ENCODE results near the gene SLC39A6.
"Not testable (repeated sequence)": the region's sequence is repeated elsewhere in the genome, so short reads cannot be mapped to it uniquely, and the experiment has no call there.

SLC39A6 gene

DNA sequence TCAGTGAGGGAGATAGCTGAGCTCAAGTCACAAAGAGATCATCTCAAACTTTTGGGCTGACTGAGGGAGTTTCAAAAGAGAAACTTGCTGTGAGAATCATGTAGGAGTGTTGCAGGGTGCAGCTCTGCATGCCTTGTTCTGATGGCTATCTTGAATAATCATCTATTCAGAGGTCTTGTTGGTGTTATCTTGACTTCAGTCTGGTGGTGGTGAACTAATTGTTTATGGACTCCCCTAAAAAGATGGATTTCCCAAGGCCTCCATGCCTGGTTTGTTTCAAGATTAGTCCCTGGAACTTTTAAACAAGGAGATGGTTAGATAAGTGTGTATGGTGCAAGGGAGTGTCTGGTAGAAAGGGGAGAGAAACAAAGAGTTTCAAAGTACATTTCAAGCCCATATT, 29.8 kb downstream of the SLC39A6 start:
- DNase-seq (ENCODE audit: low read depth in 2 of 2), result no peak

DNA sequence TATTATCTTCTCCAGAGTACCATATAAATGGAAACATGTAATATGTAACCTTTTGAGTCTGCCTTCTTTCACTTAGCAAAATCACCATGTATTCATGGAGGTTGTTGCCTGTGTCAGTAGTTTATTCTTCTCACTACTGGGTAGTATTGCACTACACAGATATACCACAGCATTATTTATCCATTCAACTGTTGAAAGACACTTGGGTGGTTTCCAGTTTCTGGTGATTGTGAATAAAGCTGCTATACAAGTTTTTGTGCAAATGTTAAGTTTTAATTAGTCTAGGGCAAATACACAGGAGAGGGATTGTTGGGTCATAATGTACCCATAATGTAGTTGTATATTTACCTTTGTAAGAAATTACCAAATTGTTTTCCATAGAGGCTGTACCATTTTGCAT, 32.2 kb downstream of the SLC39A6 start:
- DNase-seq (ENCODE audit: low read depth in 2 of 2), result no peak

DNA sequence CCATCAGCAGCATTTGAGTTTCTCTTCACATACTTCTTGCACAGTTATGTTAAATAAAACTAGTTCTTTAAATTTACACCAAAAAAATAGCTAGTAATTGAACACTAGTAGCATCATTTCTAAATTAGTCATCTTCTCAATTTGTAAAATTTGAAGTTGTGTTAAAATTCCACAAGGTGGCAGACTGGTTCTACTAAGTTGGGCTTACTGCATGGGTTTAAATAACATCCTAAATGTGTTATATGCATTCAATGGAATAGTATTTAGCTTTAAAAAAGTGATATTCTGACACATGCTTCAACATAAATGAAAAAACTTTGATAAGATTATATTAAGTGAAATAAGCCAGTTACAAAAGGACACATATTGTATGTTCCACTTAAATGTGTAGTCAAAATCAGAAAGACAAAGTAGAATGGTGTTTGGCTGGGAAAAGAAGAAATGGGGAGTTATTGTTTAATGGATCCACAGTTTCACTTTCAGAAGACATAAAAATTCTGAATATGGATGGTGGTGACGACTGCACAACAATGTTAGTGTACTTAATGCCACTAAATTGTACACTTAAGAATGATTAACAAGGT, 33.1 kb downstream of the SLC39A6 start:
- no peak for DNase-seq (ENCODE audit: low read depth in 2 of 2)

DNA sequence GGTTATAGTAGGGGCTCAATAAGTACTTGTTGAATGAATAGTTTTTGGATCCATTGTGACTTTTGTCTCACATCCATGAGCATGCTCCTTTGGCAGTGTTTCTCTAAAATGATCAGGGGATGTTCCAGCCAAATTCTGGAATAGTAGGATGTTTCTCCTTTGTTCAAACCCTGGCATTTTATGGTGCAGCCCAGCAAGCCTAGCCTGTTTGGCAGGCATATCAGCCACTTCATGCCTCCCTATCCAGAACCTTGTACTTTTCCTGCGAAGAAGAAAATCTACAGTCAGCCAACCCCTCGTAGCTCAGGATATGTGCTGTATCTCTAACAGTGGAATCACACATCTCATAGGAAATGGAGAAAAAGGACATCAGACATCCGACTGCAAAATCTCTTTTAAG, 34.7 kb downstream of the SLC39A6 start:
- no peak for DNase-seq (ENCODE audit: low read depth in 2 of 2)

DNA sequence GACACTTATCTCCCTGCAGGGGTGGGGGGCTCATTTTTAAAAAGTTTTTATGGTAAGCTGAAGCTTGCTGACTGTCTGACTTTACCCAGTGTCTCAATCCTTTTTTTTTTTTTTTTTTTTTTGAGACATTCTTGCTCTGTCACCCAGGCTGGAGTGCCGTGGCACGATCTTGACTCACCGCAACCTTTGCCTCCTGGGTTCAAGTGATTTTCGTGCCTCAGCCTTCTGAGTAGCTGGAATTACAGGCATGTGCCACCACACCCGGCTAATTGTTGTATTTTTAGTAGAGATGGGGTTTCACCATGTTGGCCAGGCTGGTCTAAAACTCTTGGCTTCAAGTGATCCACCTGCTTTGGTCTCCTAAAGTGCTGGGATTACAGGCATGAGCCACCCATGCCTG, 37.0 kb downstream of the SLC39A6 start:
- not testable (repeated sequence) for DNase-seq (ENCODE audit: low read depth in 2 of 2)

DNA sequence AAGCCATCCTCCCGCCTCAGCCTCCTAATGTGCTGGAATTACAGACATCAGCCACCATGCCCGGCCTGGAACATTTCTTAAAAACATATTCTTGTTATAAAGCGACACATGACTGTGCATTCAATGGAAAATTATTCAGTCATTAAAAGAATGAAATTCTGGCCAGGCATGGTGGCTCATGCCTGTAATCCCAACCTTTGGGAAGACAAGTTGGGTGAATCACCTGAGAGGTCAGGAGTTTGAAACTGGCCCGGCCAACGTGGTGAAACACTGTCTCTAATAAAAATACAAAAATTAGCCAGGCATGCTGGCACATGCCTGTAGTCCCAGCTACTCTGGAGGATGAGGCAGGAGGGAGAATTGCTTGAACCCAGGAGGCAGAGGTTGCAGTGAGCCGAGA, 40.1 kb downstream of the SLC39A6 start:
- no peak for DNase-seq (ENCODE audit: low read depth in 2 of 2)

DNA sequence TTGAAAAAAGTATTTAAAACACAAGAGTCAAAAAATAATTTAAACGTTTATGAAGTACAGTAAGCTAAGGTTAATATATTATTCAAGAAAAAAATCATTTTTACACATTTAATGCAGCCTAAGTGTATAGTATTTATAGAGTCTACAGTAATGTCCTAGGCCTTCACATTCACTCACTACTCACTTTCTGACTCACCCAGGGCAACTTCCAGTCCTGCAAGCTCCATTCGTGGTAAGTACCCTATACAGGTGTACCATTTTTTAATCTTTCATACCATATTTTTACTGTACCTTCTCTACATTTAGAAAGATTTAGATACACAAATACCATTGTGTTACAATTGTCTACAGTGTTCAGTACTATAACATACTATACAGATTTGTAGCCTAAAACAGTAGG, 40.9 kb downstream of the SLC39A6 start:
- DNase-seq (ENCODE audit: low read depth in 2 of 2), result no peak

DNA sequence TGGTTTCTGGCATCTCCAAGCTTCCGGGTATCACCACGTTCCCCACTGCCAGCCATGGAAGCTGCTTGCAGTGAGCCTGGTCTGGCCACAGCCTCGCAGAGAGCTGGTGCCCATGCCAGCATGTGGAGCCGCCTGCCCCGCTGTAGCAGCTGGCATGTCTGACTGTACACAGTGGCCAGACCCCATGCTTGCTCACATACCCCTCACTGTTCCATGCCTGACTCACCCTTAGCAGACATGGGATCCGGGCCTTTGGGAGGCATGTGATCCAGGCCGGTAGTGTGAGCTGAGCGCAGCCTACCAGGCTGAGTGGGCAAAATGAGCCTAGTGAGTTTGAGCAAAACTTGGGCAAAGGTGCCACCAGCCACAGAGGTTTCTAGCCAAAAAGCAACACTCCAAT, 43.0 kb downstream of the SLC39A6 start:
- no peak for DNase-seq (ENCODE audit: low read depth in 2 of 2)

DNA sequence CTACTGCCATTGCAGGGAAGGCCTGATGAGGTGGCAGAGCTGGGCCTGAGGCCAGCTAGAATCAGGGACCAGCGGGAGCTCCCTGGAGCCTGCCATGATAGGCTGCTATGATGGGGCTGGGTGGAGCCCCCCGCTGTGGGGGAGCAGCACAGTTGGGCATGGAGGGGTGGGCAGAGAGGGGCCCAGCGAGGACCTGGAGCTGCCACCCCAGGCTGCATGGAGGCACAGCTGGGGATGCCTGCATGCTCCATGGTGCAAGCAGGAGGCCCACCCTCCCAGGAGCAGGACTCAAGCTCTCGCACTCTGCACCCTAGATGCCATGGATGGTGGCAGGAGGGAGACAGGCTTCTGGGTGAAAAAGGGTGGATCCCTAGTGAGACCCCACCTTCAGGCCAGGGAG, 43.9 kb downstream of the SLC39A6 start:
- no peak for DNase-seq (ENCODE audit: low read depth in 2 of 2)

DNA sequence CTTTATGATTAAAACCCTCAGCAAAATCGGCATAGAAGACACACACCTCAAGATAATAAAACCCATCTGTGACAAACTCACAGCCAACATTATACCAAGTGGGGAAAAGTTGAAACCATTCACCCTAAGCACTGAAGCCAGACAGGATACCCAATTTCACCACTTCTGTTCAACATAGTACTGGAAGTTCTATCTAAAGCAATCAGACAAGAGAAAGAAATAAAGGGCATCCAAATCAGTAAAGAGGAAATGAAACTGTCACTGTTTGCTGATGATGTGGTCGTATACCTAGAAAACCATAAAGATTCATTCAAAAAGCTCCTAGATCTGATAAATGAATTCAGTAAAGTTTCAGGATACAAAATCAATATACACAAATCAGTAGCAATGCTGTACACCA, 45.4 kb downstream of the SLC39A6 start:
- no peak for DNase-seq (ENCODE audit: low read depth in 2 of 2)

DNA sequence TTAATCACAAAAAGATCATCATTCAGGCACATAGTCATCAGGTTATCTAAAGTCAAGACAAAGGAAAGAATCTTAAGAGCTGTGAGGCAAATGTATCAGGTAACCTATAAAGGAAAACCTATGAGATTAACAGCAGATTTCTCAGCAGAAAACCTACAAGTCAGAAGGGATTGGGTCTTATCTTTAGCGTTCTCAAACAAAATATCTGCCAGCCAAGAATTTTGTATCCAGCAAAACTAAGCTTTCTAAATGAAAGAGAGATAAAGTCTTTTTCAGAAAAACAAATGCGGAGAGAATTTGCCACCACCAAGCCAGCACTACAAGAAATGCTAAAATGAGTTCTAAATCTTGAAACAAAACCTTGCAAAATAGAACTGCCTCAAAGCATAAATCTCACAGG, 48.0 kb downstream of the SLC39A6 start:
- DNase-seq (ENCODE audit: low read depth in 2 of 2), result not testable (repeated sequence)

DNA sequence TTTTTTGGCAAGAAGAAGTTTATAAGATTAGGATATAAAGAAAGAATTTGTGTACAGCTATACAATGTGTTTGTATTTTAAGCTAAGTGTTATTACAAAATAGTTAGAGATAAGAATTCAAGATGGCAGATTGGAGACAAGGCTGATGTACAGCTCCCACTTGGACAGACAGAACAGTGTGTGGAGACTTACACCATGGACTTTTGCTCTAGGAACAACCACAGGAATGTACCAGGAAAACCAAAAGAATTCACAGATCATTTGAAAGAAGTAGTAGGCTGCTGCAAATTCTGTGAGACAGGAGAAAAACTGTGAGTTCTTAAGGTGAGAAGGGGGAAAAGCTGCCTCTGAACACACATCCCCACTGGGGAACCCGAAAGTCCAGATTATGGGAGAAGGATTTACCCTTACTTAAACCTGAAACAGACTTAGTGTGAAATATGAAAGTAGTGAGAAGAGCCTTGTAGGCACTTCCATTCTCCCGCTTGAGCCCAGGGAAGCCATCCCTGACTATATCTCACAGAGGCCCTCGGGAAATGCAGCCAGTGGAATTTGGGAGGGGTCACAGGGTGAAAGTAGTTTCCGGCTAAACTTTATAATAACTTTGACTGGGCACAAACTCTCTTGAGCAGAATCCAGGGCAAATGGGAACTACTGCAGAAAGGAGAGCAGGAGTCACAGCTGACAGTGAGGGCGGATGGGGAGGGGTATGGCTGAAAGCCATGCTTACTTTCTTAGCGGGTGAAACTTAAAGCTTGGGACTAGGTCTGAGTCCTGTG, 50.2 kb downstream of the SLC39A6 start:
- no peak for DNase-seq (ENCODE audit: low read depth in 2 of 2)

DNA sequence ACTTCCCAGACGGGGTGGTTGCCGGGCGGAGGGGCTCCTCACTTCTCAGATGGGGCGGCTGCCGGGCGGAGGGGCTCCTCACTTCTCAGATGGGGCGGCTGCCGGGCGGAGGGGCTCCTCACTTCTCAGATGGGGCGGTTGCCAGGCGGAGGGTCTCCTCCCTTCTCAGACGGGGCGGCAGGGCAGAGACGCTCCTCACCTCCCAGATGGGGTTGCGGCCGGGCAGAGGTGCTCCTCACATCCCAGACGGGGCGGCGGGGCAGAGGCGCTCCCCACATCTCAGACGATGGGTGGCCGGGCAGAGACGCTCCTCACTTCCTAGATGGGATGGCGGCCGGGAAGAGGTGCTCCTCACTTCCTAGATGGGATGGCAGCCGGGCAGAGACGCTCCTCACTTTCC, 51.4 kb downstream of the SLC39A6 start:
- not testable (repeated sequence) for DNase-seq (ENCODE audit: low read depth in 2 of 2)

DNA sequence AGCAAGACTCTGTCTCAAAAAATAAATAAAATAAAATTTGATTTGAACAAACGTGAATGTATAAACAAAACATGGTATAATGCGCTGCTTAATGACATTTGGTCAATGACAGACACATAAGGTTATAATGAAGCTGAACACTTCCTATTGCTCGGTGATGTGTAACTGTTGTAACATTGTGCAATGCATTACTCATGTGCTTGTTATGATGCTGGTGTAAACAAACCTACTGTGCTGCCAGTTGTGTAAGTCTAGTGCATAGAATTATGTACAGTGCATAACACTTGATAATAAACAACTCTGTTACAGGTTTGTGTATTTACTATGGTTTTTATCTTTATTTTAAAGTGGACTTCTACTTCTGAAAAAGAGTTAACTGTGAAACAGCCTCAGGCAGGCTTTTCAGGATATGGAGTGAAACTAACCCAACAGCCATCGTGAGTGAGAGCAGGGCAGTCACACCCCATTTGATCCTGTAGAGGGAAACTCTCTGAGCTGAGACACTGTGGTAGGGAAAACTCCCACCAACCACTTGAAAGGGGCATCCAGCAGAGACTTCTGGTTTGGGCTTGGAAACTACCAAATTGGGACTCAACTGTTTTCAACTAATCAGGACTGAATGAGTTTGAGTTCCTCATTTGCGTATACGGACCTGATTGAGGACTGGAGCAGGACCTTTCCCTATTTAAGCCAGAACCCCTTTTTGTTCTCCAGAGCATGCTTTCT, 53.1 kb downstream of the SLC39A6 start:
- no peak for DNase-seq (ENCODE audit: low read depth in 2 of 2)

DNA sequence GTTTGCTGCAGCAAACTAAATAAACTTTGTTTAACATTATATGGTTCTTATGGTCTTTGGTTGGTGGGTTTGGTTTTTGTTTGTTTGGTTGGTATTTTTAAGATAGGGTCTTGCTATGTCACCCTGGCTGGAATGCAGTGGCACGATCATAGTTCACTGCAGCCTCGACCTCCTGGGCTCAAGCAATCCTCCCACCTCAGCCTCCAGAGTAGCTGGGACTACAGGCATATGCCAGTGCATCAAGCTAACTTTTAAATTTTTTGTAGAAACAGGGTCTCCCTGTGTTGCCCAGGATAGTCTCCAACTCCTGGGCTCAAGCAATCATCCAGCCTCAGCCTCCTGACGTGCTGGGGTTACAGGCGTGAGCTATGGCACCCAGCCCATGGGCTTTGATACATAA, 54.7 kb downstream of the SLC39A6 start:
- no peak for DNase-seq (ENCODE audit: low read depth in 2 of 2)

DNA sequence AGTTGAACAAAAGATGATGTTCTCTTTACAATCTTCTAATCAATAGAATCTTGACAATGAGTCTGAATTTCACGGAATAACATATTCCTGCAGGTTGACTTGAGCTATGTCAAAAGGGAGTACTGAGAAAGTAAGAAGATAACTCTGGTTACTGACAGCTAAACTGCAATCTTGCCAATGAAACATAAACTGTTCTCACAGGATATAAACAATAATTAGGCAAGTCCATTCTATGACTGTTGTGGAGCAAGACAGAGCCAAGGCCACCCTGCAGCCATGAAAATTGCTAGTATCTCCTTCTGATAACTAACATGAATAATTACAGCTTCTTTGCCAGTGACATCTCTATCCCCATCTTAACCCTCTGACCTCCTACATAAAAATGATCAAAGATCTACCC, 55.5 kb downstream of the SLC39A6 start:
- DNase-seq (ENCODE audit: low read depth in 2 of 2), result no peak

DNA sequence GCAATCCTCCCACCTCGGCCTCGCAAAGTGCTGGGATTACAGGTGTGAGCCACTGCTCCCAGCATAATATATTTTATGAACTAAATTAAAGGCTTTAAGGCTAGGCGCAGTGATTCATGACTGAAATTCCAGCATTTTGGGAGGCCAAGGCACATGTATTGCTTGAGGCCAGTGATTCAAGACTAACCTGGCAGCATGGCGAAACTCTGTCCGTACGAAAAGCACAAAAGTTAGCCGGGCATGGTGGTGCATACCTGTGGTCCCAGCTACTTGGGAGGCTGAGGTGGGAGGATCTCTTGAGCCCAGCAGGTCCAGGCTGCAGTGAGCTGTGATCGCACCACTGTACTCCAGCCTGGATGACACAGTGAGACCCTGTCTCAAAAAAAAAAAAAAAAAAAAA, 56.7 kb downstream of the SLC39A6 start:
- DNase-seq (ENCODE audit: low read depth in 2 of 2), result not testable (repeated sequence)

DNA sequence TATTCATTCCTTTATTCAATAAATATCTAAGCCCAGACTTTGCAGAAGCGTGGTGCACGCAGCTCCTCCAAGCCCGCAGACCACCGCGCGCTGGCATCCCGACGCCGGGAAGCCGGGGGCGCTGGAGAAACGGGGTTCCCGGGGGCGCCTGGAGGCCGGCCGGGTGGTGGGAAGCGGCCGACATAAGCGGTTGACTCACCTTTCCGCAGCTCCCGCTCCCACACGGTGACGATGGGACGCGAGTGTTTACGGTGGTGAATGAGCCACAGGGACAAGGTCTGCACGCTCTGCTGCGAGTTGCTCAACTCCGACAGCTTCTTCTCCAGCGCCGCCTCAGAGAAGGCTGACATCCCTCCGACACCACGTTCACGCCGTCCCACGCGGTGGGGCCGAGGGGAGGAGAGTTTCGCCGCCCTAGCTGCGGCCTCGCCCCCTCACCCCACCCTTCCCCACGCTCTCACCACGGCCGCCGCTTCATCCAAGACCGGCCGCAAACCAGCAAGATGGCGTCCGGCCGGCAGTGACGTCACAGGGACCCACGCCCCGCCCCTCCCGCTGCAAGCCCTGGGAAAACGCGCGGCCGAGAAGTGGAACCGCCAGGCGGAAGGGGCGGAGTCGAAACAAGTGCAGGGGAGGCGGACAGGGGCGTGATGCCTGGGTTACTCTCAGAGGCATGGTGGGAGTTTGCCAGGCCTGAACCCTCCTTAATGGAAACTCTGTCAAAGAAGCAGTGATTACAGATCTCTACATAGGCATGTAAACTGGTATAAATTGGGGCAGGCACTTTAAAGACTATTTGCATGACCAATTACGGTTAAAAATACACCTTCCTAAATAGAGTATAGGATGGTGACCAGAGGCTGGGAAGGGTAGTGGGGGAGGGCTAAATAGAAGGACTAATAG, 61.8 kb downstream of the SLC39A6 start, which contains the start of gene RPRD1A:
TSS of gene RPRD1A (minus strand) at position 505 of the 903 bp plus-strand sequence. CDS start at position 350, 155 bp downstream.
- peak; percentile 96 to 98 for DNase-seq (ENCODE audit: low read depth in 2 of 2)

DNA sequence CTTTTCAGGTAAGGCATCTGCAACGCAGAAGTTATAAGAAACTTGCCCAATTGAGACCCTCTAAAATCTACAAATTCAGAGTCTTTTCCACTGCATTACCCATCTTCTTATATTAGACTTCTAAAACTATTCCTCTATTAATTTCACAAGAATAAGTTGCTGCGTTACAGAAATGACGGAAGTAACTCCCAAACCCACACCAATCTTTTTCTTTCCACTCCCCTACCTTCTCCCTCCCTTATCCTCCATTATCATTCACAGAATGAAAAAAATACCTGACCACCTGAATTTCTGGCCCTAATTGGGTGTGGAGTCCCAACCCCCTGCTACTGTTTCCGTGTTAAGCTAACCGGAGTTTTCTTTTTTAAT, 62.5 kb downstream of the SLC39A6 start:
- no peak for DNase-seq (ENCODE audit: low read depth in 2 of 2)

DNA sequence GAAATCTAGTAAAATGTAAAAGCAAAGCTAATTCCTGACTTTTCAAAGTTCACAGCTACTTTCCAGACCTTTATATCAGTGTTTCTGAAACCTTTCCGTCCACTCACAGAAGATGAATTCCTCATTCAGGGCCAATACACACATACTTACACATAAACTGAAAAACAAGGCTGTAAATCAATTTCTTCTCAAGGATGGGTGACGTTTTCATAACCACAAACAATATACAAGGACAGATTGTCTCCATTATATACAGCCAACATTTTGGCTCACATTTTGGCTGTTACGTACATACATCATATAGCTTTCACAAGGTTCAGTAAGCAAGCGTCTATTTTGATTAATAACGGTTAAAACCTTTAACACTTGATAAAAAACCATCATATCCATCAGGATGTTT, 63.1 kb downstream of the SLC39A6 start:
- no peak for DNase-seq (ENCODE audit: low read depth in 2 of 2)

DNA sequence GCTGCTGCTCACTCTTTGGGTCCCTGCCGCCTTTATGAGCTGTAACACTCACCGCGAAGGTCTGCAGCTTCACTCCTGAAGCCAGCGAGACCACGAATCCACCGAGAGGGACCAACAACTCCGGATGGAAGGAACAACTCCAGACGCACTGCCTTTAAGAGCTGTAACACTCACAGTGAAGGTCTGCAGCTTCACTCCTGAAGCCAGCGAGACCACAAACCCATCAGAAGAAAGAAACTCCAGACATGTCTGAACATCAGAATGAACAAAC, 64.4 kb downstream of the SLC39A6 start:
- not testable (repeated sequence) for DNase-seq (ENCODE audit: low read depth in 2 of 2)
